ENCODE measurements around the gene SLC23A1.

The SLC23A1 gene

DNA sequence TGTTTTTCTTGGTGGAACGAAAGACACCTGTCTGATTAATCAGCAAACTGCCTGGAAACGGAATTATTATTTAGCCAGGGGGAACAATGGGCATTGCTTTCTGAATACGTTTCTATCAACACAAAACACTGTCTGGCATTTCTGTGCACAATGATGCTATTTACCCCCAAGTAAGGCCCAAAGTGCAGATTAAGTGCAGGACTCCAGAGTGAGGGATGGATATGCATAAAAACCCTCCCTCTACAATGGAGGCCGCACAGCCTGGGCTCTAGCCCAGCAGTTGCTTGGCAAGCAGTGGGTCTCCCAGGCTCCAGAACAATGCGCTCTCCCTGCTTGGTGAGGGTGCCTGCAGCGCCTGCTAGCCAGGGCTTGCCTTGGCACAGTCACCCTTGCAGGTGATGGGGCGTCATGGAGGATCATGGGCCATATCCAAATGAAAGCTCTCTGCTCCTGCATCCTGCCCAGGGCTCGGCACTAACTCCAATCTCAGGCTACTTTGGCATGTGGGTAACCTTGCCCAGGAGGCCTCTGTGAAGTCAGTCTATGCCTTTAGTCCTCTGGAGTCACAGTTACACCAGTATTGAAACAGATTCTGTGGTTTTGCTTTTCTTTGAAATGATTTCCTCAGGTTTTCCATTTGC lies 32.2 kb upstream of the SLC23A1 start (continued):
- no peak for TF ChIP-seq ZNF777 (tag by site-specific recombination; IDR thresholded peaks at IDR 0.05; ENCODE audit: borderline replicate concordance)
- TF ChIP-seq PRDM10 (tag by site-specific recombination; IDR thresholded peaks at IDR 0.05), result no peak

DNA sequence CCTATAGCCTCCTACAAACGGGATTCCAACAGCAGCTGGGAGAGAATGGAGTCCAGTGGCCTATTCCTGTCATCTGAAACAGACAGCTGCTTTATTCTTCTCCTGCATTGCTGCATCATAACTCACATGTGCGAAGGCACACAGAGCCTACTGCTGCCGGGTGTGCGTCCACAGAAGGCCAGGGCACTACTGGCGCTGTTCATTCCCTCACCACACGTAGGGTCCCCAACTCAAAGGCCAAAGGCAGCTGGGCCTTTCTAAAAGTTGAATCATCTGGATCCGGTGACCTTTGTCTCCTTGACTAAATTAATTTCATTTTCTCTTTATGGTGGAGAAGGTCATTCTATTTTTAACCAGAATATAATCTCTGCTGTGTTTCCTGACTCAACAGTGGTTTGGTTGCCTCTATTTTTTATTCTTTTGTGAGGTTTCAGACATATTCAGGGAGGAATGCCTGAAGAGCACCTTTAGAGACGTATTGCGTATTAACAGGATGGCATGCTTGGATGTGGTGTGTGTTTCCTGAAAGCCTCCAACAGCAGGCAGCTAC lies 31.6 kb upstream of the SLC23A1 start:
- H3K9me3 ChIP-seq (ENCODE audit: control insufficient read depth, insufficient read depth, low read depth, low read length), result no peaks in the 10 kb centered on the region
- ChIA-PET POLR2A (no interaction called here), CTCF (interaction anchor here (0.6 to 2.6 kb wide), 7 partner anchors 8 to 459 kb away, joined by 3 to 9 read pairs (median 4); partner anchors contain the start of gene SPATA24)
- peaks cover 10 to 62% of the 10 kb centered on the region in 2 experiments for H3K36me3 ChIP-seq (ENCODE audit: control insufficient read depth in 2 of 2, insufficient read depth in 1 of 2, low read length in 2 of 2)
- H3K4me1 ChIP-seq (ENCODE audit: control insufficient read depth, insufficient read depth, low read length), result peaks cover 3% of the 10 kb centered on the region; the same call in 1 of the 2 replicates
- H3K27ac ChIP-seq (ENCODE audit: extremely low read depth, low read depth, low read length), result no peak overlapping the region
- no peak for TF ChIP-seq RBAK (tag by site-specific recombination; IDR thresholded peaks at IDR 0.05)
- no peak for TF ChIP-seq ZNF202 (tag by site-specific recombination; IDR thresholded peaks at IDR 0.05; ENCODE audit: borderline replicate concordance)
- no peak for TF ChIP-seq ZNF521 (tag by site-specific recombination; IDR thresholded peaks at IDR 0.05)
- TF ChIP-seq ZFP69B (tag by site-specific recombination; IDR thresholded peaks at IDR 0.05), result no peak
- TF ChIP-seq ZNF600 (tag by site-specific recombination; IDR thresholded peaks at IDR 0.05), result no peak
- TF ChIP-seq ZNF664 (tag by site-specific recombination; IDR thresholded peaks at IDR 0.05), result no peak
- no peak for TF ChIP-seq HOXD13 (CRISPR knock-in tag; IDR thresholded peaks at IDR 0.05; ENCODE audit: borderline replicate concordance)
- no peak for TF ChIP-seq ZBTB7A (tag by site-specific recombination; IDR thresholded peaks at IDR 0.05; ENCODE audit: low read depth)
- no peak for TF ChIP-seq GFI1B (tag by site-specific recombination; IDR thresholded peaks at IDR 0.05)
- no peak for TF ChIP-seq SALL2 (tag by site-specific recombination; IDR thresholded peaks at IDR 0.05; ENCODE audit: borderline replicate concordance)
- TF ChIP-seq ZNF24 (tag by site-specific recombination; IDR thresholded peaks at IDR 0.05), result no peak
- no peak for TF ChIP-seq ZFP3 (tag by site-specific recombination; IDR thresholded peaks at IDR 0.05; ENCODE audit: low read depth)
- TF ChIP-seq ZNF223 (tag by site-specific recombination; IDR thresholded peaks at IDR 0.05), result no peak
- no peak for TF ChIP-seq ZNF830 (tag by site-specific recombination; IDR thresholded peaks at IDR 0.05; ENCODE audit: low read depth)
- TF ChIP-seq PRDM10 (tag by site-specific recombination; IDR thresholded peaks at IDR 0.05), result no peak
- TF ChIP-seq ZNF791 (tag by site-specific recombination; IDR thresholded peaks at IDR 0.05), result no peak
- no peak overlapping the region for H3K4me3 ChIP-seq (ENCODE audit: low read depth, low read length)
